SIG-M5 treated with dmso at 0.1 percent for 504 hours (cell line): ENCODE data around the gene HMX1.

Source experiments
- DNase-seq: peaks from one replicate; lab custom pipeline; 2025; ENCODE audit not compliant: unreplicated experiment; lab: John Stamatoyannopoulos, UW

HMX1 gene

DNA sequence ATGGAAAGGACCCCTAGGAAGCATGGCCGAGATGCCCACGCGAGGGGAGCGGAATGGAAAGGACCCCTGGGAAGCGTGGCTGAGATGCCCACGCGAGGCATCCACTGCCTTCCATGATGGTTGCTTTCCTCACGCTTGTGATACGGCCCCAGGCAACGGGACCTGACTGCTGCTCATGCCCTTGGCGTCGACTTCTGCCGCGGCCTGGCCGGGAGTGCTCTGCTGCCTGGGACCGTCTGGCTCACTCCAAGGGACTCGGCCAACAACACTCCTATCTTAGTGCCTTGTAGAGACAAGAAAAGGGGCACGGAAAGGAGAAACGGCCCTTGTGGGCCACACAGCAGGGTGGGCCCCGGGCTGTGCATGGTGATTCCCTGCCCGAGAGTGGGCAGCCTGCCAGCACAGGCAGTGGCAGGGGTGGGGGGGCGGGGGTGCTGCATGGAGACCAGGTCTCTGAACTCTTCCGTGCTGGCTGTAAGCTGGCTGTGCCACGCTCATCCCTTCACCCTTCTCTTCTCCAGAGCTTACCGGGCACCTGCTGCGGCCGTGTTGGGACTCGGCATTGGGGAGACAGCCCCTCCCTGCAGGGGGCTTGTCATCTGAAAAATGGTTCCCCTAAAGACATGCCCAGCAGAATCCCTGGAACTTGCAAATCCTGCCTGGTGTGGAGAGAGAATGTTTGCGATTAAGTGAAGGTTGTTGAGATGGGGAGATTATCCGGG is 38.6 kb upstream of the HMX1 start:
- no peak for DNase-seq

DNA sequence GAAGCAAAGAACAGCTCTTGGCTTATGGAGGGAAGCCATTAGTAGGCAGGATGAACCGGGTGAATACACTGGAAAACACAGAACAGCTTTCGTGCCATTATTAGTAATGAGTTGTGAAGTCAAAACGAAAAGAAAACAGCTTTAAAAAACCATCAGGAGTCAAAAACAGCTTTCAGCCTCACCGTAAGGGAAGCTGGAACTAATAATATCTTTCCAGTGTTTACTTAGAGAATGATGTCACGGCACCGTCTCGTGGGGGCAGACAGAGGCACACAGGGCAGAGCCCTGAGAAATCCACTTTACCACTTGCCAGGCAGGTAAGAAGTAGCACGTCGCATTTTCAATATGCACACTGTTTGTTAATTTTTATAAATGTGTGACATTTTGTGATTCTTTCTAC is 37.9 kb upstream of the HMX1 start:
- DNase-seq, result no peak

DNA sequence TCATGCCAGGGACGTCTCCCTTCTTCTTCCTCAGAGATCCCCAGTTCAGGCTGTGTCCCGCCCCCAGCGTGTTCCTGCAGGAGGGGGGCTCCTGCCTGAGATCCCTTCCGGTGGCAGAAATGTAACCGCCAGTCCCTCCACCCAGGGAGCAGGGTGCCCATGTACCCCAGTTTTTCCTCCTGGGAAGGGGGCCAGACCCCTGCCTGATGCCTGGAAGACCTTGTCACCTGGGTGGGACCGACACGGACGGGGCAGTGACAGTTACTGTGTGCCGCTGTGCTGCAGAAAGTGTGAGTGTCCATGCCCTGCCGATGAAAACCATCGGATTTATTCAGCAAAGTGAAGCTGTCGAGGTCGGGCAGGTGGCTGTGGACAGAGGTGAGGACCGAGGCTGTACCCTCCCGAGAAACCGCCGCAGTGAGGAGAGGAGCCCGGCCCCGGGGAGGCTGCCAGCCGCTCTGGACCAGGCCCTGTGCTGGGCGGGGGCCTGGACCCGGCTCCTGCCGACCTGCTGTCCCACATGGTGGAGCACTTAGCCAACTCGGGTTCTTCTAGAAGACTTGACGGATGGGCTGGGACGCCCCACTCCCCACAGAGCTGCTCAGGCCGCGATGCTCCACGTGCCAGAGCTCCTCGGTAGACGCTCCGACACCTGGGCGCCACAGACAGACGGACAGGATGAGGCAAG is 36.7 kb upstream of the HMX1 start:
- DNase-seq, result no peak

DNA sequence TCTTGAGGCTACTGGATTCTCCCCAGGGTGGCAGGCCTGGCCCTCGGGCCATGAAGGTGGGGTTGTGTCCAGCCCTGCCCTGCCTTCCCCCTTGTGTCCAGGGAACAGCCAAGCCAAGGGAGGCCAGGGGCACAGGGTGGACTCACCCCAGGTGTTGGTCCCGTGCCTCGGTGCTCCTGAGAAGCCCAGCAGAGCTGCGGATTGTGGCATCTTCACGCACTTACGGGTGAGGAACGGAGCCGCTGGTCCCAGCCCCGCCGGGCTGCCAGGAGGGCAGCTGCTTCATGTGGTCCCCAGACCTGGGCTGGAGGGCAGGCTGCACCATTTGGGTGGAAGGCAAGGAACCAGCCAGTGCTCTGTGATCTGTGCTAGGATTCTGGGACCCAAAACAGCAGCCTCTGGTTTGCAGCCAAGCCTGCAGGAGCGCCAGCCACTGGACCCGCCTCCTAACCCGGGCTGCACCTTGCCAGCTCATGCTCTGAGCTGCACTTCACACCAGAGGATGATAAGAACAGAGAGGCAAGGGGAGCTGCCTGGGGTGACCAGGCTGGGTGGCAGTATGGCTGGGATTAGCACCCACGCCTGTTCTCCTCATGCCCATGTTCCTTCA is 36.1 kb upstream of the HMX1 start:
- no peak for DNase-seq

DNA sequence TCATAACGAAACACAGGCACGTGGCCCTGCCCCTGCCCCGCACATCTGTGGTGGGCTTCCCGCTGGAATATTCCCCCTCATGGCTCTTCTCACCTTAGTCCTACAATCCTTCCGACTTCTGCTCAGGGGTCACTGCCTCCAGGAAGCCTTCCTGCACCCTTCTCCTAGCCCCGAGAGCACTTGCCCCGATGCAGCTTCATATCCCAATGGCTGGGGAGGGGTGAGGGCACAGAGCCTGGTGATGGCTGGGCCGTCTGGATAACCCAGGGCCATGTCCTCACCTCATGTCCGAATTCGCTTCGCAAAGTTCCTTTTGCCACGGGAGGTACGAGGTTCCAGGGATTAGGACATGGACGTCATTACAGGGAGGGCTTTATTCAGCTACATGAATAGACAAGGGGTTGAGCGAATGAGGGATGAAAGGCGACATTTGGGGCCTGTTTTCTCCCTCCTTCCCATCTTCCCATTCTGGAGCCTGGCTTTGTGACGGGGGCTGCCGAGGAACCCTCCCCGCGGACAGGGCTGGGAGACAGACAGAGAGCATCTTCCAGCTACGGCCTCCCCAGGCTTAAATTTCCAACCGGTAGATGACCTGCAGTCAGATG is 35.5 kb upstream of the HMX1 start:
- DNase-seq, result no peak

DNA sequence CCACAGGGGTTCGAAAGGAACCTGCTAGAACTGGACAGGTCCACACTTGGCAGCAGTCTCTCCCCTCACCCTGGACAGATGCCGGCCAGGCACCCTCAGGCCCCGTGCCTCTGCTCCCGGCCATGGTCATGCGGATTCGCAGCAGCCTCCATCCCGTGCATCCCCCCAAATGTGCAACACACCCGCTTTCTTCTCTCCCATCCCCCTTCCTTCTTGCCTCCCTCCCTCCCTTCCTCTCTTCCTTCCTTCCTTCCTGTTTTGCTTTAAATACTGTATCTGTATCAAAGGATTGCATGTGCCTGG is 35.0 kb upstream of the HMX1 start:
- DNase-seq, result no peak

DNA sequence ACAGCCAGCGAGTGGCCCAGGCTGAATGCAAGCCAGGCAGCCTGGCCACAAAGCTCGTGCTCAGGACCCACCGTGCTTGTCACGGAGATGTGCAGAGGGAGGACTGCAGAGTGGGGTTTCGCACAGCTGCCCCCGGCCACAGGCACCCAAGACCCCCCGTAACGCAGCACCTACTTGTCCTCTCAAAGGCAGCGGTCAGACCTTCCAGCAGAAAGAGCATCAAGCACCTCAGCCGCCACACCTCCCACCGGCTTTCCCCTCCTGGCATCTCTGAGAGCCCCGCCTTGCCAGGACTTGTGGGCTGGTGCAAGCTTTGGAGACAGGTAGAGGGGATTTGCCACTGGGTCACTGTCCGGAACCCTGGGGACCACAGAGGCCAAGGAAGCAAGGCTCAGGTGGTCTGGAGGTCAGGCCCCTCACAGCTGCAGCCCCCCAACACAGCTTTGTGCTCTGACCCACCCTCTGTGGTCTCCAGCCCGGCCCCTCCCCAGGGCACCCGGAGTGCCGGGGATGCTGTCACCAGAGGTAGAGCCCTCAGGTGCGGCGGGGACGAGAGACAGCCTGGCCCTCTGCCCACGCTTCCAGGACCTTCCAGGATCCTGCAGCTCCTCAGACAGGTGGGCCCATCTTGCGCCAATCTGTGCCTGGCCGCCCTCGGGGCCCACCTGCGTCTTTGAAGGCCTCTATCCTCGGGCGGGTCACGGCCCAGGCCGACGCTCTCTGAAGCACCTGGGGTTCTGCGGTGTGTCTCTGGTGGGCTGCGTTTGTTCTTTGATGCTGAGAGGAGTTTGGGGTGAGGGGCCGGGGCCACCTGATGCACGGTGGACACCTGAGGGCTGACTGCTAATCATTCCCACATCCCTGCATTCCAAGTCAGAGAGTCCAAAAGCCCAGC is 34.4 kb upstream of the HMX1 start:
- DNase-seq, result no peak

DNA sequence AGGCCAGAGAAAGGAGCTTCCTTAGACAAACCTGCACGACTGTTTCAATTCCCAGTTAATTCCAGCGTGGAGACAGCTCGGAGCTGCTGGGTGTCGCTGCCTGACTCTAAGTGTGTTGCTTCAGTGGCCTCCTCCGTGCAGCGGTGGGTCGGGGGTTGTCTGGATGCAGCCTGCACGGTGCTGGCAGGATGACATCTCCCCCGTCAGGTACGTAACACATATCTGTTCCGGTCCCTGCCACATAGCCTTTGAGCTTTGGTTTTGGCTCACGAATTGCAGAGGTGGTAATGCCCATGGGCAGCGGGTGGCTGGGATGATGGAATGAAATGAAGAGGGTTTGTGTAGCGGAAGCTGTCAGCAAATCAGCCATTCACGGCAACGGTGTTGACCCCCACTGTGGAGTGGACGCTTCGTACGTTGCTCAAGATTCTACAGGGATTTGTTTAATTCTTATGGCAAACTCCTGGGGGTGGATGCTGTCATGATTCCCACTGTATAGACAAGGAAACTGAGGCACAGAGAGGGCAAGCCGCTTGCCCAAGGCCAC is 33.7 kb upstream of the HMX1 start:
- DNase-seq, result no peak

DNA sequence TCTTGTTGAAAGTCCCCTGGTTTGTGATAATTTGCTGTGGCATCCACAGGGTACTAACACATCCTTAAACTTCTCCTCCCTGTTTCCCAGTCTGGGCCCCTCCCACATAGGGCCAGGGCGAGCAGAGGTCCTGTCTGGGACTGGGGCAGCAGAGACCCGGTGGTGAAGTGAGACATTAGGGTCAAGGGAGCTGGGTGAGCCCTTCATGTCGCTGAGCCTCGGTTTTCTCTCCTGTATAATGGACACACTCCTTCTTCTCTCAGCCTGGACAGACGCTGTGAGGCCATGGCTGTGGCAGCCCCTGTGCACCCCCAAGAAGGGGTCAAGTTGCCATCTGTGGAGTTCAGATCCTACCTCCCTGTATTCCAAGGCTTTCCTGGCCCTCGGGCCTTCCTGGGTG is 33.0 kb upstream of the HMX1 start:
- DNase-seq, result no peak

DNA sequence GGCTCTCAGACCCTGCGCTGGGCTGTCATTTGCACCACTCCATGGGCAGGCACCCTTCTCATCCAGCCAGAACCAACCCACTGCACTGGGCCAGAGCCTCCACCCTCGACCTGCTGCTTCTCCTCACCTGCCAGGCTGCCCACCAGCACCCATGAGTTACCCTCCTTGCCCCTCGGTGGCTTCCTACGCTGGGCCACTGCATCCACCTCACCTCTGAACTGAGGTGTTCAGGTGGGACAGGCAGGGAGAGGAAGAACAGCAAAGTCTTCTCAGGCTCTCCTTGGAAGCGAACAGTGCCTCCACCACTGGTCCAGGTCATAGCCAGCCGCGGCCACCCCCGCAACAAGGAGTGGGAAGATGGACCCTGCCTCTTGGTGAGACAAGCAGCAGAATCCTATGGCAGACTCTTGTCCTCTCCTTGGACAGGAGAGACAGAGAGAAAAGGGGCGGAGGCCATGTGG is 32.4 kb upstream of the HMX1 start:
- no peak for DNase-seq

DNA sequence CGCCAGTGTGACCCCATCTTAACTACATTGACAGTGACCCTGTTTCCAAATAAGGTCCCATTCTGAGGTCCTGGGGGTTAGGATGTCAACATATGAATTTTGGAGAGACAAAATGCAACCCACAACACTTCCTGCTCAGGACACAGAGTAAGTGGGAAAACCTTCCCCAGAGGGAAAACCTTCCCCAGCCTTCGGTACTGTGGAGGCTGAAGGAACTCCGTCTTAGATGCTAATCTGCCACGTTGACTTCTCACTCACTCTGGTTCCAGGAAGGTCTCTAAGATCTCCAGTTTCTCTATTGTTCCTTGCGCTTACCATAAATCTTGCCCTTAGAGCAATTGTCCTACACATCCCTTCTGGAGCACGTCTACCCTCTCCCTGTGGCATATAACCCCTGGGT is 29.7 kb upstream of the HMX1 start:
- DNase-seq, result no peak

DNA sequence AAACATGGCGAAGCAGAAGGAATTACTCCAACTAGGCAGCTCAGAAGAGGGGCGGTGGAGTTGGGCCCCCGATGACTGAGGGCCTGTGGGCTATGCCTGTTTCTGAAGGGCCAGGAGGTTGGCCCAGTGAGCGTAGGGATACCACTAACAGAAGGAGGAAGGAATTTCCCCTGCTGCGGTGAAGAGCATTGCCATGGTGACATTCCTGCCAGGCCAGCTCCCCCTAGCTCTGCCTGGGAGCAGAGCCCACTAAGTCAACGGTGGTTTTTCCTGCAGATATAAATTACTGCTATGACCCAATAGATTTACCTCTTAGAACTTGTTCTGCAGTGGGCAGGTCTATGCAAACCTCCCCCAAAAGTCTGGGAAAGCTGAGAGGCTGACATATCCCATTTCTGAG is 28.9 kb upstream of the HMX1 start:
- no peak for DNase-seq

DNA sequence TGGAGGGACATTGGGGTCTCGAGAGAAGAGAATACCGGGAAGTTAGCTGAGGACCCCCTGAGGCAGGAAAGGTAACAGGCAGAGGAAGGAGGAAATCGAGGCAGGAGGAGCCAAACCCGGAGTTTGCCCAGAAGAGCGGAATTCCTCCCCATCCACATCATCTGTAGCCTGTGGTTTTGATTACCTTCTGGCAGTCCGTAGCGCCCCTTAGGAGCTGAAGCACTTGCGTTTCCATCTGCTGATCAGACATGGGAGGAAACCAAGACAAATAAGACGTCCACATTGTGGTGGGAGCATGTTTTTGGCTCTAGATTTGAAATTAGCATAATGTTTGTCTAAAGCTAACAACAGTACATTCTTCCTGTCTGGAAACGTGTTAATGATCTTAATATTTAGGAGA is 26.8 kb upstream of the HMX1 start:
- DNase-seq, result no peak

DNA sequence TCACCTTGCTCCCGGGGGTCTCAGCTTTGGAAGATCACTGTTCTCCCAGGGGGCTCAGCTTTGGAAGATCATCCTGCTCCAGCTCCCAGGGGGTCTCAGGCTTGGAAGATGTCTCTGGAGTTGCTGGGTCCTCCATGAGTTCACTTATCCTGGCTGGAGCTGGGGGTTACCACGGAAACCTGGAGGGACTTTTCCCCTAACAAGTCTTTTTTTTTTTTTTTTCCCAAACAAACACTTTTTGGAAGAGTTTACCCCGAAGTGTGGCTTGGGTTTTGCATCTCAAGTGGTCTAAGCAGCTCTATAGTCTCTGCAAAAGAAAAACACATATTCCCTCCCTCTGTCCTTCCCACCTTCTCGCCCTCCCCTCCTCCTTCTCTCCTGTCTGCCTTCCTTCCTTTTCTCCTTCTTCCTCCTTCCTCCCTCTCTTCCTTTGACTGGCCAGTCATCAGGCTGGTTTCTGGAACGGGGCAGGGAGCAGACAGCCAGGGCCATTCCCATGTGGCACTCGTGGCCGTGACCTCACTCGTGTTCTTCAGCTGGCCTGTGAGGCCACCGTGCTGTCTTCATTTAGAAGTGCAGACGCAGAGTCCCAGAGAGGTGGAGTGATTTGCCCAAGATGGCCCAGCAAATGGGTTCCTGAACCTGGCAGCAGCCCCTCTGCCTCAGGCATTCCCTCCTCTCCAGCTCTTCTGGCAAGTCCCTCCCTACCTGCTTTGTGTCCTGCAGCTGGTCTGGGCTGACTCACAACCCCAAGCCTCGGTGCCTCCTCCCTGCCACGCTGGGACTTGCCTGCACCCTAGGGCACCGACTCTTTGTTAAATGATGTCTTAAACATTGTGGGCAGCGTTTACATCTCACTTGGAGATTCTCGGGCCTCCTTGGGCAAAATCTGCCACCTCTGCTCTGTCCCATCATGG is 25.9 kb upstream of the HMX1 start:
- DNase-seq, result no peak

DNA sequence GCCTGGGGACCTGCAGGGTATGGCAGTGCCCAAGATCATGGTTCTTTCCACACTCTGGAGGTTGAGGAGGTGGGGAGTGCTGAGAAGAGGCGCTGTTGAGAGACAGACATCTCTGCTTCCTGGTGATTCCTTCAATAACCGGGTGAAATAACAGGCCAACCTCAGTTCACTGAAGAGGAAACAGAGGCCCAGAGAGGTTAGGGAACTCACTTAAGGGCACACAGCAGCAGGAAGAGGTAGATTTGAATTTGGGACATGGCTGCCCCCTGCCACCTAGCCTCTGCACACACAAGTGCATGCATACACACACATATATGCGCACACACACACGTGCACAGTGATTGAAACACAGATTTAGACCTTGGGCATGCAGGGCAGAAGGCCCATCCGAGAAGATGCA is 24.9 kb upstream of the HMX1 start:
- no peak for DNase-seq

DNA sequence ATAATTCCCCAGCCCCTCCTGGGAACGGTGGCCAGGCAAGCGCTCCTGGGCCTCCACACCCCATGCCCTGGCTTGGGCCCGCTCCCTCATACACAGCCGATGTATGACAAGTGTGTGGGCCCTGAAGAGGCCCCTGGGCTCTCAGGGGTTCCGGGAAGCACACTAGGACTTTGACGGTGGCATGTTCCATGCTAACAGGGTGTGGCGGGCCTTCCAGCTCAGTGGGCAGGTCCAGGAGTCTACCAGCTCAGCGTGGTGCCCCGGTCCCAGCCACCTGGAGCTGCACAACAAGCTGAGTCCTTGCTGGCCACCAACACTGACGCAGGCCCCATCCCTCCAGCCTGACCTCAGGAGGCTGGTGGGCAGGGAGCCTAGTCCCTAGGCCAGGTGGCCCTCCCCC is 24.4 kb upstream of the HMX1 start:
- no peak for DNase-seq

DNA sequence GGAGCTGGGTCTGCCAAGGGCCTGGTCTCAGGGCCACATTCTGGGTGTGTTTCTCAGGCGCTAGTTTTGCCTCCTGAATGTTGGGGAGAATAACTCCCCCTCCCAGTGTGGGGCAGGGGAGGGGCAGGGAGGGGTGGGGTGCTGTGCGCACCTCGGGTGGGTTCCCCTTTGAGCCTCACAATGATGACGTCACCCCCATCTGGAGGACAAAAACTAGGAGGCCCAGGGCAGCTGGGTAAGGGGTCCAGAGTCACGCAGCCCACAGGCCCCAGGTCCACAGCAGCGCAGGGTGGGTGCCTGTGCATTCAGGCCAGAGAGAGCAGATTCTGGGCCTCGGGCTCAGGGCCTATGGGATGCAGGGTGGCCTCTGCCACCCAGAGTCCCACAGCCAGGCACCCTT is 23.7 kb upstream of the HMX1 start:
- no peak for DNase-seq

DNA sequence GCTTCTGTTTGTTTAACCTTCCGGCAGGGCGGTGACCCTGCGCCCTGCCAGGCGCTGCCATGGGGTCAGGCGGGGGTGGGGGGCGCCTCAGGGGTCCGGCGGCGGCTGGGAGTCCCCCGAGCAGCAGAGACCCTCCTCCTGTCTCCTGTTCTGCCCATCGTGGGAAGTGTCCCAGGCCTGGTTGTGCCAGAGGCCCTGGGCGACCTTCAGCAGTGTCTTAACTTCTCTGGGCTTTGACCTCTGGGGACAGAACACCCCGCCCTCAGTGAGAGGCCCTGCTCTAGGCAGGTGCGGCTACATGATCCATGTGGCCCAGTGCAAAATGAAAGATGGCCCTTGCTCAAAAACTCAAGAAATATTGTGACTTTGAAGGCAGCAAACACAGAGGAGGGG is 22.8 kb upstream of the HMX1 start:
- DNase-seq, result no peak

DNA sequence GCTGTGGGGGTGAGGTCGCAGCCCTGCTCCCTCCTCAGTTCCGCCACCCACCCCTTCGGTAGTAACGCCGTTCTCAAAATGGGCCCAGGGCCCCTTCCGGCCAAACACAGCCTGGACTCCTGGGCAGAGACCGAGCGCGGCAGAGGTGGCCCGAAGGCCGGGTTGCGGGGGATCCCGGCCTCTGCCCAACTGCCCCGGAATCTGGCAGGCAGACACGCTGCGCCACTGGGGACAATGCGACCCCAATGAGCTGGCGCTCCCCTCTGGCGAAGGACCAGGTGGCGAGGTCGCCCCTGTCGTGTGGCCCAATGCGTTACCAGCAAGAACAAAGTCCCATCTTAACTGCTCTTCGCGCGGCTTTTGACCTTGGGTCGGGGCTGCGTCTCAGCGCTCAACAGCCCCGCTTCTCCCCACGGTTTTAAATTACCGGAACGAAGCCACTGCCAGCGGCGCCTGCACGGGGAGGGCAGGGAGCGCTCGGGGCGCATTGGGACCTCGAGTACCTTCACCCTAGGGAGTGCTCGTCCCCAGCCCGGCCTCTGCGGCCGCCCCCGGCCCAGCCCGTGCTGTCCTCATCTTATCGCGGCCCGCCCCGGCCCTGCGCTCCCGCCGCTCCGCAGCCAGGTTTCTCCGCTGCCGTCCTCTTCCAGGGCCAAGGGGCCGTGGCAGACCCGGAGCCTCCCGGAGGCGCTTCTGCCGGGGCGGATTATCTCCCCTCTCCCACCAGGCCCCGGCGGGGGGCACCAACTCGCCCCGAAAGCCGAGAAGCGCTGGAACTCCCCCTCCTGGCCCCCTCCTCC is 22.2 kb upstream of the HMX1 start:
- DNase-seq, result no peak
